ENCODE data around the gene ROBO1.

The ROBO1 gene

DNA sequence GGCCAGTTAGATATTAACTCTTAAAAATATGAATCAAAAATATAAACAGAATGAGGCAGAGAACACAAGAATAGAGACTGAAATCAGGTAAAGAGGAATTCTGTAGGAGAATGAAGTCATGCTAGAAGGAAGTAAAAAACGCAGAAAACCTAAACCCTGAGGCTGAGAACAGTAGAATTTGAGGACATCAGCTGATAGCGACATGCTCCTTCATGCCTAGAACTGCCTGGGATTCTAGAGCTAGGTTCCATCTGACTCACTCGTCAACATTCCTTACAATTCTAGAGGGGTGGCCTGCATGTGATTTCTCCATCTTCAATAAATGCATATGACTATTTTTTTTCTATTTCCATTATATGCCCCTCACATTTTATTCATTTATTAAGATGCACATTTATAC, 343.0 kb downstream of the ROBO1 start:
- DNase-seq (ENCODE audit: low read depth): no peak
- H3K4me3 ChIP-seq (ENCODE audit: low read depth, low read length): no peak overlapping the region
- in situ Hi-C loops (cut with HindIII; ENCODE audit: low sequenced_read_pairs): no loop called here
- TF ChIP-seq, protein P1, sequence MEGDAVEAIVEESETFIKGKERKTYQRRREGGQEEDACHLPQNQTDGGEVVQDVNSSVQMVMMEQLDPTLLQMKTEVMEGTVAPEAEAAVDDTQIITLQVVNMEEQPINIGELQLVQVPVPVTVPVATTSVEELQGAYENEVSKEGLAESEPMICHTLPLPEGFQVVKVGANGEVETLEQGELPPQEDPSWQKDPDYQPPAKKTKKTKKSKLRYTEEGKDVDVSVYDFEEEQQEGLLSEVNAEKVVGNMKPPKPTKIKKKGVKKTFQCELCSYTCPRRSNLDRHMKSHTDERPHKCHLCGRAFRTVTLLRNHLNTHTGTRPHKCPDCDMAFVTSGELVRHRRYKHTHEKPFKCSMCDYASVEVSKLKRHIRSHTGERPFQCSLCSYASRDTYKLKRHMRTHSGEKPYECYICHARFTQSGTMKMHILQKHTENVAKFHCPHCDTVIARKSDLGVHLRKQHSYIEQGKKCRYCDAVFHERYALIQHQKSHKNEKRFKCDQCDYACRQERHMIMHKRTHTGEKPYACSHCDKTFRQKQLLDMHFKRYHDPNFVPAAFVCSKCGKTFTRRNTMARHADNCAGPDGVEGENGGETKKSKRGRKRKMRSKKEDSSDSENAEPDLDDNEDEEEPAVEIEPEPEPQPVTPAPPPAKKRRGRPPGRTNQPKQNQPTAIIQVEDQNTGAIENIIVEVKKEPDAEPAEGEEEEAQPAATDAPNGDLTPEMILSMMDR (IDR thresholded peaks at IDR 0.05; ENCODE audit: low read depth, low read length, missing control alignments): no peak

DNA sequence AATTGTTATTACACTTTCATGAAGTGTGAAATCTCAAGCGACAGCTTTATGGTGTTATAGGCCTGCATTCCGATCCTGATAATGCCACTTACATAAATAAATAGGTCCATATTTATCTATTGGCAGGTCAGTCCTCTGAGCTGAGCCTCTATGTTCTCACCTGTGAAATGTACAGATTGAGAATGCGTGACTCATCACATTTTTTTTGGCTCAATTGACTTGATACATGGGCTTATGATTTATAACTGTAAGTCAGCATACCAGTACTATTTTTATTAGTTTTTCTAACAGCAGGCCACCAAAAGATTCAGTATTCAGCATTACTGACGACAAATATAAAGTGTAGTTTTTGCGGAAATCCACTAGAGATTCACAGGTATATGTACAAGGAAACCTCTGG, 344.4 kb downstream of the ROBO1 start:
- TF ChIP-seq, protein P1 (IDR thresholded peaks at IDR 0.05; ENCODE audit: low read depth, low read length, missing control alignments): no peak
- H3K4me3 ChIP-seq (ENCODE audit: low read depth, low read length): no peak overlapping the region
- in situ Hi-C loops (cut with HindIII; ENCODE audit: low sequenced_read_pairs): no loop called here
- no peak for DNase-seq (ENCODE audit: low read depth)

DNA sequence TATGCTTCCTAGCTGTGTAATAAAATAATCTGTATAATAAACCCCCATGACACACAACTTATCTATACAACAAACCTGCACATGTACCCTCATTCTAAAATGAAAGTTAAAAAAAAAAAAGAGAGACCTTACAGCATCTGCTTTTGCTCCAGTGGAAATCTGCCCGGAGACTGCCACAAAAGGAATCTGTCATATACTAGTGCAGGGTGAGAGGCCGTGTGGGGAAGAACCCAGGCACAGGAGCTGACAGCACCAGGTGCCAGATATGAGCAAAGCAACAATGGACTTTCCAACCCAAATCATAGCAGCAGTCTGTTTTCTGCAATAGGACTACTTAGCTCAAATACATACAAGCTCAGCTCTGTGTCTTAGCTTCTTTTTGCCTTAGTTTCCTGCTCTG, 346.5 kb downstream of the ROBO1 start:
- DNase-seq (ENCODE audit: low read depth): no peak
- TF ChIP-seq, protein P1 (IDR thresholded peaks at IDR 0.05; ENCODE audit: low read depth, low read length, missing control alignments): no peak
- in situ Hi-C loops (cut with HindIII; ENCODE audit: low sequenced_read_pairs): no loop called here
- H3K4me3 ChIP-seq (ENCODE audit: low read depth, low read length): no peak overlapping the region

DNA sequence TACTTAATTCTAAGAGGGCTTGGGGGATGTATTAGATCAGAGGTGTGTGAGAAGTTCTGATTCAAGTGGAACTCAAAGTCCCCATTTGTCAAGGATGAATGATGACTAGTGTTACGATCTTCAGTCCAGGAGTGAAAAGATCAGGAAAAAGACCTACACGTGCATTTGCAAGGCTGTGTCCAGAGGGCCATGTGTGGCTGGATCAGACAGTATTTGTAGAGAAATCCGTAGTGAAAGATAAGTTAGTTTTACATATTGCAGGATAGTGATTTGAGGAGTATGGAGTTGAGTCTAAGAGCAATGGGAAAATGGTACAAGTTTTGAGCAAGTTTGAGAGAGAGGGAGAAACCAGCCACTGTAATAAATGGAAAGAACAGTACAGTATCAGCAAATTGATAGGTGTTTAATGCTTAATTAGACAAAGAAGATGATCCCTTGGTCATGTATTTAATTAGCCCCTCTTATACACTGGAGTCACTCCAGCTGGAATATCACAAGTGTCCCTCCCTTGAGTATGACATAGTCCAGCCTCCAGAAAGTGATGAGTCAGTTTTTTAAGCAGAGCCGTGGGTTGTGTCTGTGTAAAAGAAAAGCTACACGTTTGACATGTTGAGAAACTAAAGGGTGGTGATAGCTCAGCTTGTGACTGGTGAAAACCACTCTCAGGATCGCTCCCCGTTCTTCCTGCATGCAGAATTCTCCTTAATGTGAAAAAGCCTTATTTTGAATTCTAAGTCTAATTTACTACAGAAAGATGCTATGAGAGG, 348.8 kb downstream of the ROBO1 start:
- no peak for DNase-seq (ENCODE audit: low read depth)
- TF ChIP-seq, protein P1 (IDR thresholded peaks at IDR 0.05; ENCODE audit: low read depth, low read length, missing control alignments): no peak
- H3K4me3 ChIP-seq (ENCODE audit: low read depth, low read length): no peak overlapping the region
- in situ Hi-C loops (cut with HindIII; ENCODE audit: low sequenced_read_pairs): no loop called here

DNA sequence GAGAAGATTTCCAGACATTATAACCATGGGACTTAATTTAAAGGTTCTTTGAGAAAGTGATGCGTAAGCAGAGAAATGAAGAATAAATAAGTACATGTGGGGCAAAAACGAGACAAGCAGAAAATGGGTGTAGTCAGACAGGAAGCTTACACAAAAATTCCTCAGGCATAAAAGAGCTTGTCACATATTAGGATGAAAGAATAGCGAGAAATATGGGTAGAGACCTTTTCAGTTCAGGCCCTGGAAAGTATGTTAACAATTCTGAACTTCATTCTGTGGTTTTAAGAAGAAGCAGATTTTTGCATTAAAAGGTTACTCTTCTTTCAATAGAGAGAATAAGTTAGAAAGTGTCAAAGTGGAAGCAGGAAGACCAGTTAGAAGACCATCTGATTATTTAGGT, 352.4 kb downstream of the ROBO1 start:
- in situ Hi-C loops (cut with HindIII; ENCODE audit: low sequenced_read_pairs): no loop called here
- DNase-seq (ENCODE audit: low read depth): no peak
- TF ChIP-seq, protein P1 (IDR thresholded peaks at IDR 0.05; ENCODE audit: low read depth, low read length, missing control alignments): no peak
- no peak overlapping the region for H3K4me3 ChIP-seq (ENCODE audit: low read depth, low read length)

DNA sequence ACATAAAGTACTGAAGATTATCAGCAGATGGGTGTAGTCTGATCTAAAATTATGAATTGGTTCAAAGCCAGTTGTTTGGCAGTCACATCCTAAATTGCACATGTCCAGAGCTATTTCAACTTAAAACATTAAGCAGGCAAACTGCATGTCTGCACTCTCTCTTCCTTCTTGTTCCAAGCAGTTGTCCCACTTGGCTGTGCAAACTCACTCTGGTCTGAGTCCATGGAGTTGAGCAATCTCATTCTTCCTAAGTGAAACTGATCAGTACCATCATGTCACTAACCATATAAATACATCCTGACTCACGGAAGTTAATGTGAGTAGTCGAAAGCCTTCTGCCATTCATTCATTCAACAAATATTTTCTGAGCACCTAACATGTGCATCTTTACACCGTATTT, 353.0 kb downstream of the ROBO1 start:
- TF ChIP-seq, protein P1 (IDR thresholded peaks at IDR 0.05; ENCODE audit: low read depth, low read length, missing control alignments): no peak
- DNase-seq (ENCODE audit: low read depth): no peak
- in situ Hi-C loops (cut with HindIII; ENCODE audit: low sequenced_read_pairs): no loop called here

More for the DNA sequence above, 353.0 kb downstream of the ROBO1 start:
- H3K4me3 ChIP-seq (ENCODE audit: low read depth, low read length): no peak overlapping the region
